Activated CD4-positive, CD25-positive, alpha-beta regulatory T cell treated with anti-CD3 and anti-CD28 coated beads, Interleukin-2, amount 50 U/mL, for 16 hours (primary cell): Measurements from ENCODE around the gene PPP2R3A.
"Not testable (repeated sequence)": the region's sequence is repeated elsewhere in the genome, so short reads cannot be mapped to it uniquely, and the experiment has no call there.

Experiments used
- DNase-seq: peaks from one replicate; pipeline ENCODE4 v3.0.0-alpha.2; 2020; ENCODE audit warnings: low read depth, low spot score

PPP2R3A gene

GRCh38 chr3:136023264-136023978 is 57.9 kb downstream of the PPP2R3A start:
- no peak for DNase-seq

- DNase-seq = no peak
These were observed 70.8 kb downstream of the PPP2R3A start for GRCh38 chr3:136036306-136036705.

- DNase-seq = no peak
These were observed 73.1 kb downstream of the PPP2R3A start for GRCh38 chr3:136038668-136039067.

GRCh38 chr3:136042608-136043221 is 77.2 kb downstream of the PPP2R3A start:
- no peak for DNase-seq

- DNase-seq = no peak
These were observed 79.6 kb downstream of the PPP2R3A start for GRCh38 chr3:136044980-136045745.

DNA sequence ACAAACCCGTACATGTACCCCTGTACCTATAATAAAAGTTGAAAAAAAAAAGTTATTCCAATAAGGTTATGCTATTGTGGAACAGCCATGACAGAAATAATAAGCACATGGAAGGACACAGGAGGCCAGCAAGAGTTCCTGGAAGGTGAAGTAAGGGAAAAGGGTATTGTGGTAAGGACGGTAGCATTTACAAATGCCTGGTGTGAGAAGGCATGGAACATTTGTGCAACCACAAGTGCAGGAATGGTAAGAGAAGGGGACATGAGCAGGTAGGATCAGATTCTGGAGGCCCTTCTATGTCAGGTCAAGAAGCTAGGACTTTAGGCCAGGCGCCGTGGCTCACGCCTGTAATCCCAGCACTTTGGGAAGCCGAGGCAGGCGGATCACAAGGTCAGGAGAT is 82.5 kb downstream of the PPP2R3A start:
- no peak for DNase-seq

DNA sequence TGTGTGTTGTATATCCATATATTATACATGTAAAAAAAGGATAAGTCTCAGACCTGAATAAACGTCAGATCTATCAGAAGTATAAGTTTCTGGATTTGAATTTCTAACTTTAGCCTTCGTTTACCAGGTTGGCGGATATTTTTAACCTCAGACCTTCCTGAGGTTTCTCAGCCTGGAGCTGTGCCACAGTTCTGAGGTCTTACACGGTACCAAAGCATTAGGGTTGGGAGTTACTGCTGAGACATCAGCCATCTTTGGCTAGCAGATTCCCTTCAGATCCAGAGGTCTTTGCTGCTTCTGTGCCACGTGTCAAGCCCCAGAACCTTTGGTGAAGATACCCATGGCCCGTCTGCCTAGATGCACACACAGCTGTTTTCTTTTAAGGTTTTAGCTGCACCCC is 84.7 kb downstream of the PPP2R3A start:
- no peak for DNase-seq

GRCh38 chr3:136055491-136055890 is 90.0 kb downstream of the PPP2R3A start:
- no peak for DNase-seq

- no peak for DNase-seq
These were observed 101.7 kb downstream of the PPP2R3A start for GRCh38 chr3:136067211-136067610.

- DNase-seq = no peak
These were observed 103.2 kb downstream of the PPP2R3A start for GRCh38 chr3:136068708-136069107.

DNA sequence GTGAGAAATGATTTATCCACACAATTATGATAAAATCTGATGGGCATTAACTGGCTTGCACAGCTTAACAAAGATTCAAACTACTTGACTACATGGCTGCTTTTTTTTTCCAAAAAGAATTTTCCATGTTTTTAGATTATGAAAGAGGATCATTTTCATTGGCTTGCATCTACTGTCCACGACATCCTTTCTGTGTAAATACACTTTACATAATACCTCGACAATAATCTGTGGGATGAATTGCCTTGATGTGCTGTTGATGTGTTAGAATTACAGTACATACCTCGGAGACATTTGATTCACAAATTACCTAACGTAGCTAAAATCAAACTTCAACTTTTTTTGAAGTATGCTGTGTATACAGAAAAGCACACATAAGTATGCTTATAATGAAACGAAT is 104.4 kb downstream of the PPP2R3A start:
- no peak for DNase-seq

DNA sequence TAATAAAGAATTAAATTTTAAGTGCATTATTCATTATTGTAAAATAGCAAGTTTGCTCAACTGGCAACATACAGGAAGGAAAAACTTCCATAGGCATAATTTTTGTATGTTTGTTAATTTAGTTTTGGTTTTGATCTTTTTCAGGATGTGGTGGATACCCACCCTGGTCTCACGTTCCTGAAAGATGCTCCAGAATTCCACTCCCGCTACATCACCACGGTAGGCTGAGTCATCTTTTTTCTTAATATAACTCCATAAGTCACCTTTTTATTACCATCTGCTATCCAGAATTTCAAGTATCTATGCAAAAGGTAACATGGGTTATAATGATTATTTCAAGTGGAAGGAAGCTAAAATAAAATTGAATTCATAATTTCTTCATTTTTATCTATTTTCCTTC is 104.8 kb downstream of the PPP2R3A start:
- DNase-seq = no peak

DNA sequence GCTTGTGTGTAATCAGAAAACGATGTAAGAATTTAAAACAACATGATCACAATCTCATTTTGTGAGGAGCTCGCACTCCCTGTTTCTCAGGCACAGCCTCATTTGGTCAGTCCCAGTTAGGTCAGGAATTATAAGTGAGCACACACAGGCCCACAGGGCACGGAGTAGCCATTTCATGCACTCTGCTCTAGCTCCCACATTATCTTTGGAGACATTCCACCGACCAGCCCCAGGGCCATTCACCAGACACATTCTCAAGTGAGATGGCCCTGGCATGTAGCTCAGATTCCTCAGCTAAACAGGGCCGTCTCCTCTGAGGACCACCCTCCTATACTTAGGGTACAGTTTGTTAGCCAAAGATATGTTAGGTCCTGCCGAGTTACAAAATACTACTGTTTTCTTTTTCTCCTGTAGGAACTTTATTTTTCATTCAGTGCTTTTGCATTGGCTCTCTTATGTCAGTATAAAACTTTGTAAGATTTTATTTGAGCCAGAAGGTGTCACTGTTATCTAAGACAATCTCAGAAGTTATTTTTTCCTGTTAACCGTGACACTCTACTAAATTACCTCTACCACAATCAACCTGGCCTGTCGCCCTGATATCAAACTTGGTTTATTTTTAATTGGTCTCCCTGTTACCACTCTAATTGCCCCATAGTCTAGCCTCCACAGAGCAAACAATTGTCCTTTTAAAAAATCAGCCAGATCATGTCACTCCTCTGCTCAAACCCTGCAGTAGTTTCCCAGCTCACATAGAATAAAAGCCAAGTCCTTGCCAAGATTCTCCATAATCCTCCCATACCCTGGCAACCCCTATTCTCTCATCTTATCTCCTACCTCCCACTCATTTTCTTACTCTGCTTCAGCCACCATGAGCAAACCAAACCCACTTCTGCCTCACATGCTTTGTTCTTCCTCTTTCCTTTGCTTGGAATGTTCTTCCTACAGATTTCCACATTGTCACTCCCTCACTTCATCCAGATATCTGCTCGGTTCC is 105.7 kb downstream of the PPP2R3A start:
- no peak for DNase-seq

- DNase-seq = no peak
These were observed 109.1 kb downstream of the PPP2R3A start for GRCh38 chr3:136074546-136075170.

GRCh38 chr3:136075218-136075808 is 109.8 kb downstream of the PPP2R3A start:
- DNase-seq = peak; percentile 43

DNA sequence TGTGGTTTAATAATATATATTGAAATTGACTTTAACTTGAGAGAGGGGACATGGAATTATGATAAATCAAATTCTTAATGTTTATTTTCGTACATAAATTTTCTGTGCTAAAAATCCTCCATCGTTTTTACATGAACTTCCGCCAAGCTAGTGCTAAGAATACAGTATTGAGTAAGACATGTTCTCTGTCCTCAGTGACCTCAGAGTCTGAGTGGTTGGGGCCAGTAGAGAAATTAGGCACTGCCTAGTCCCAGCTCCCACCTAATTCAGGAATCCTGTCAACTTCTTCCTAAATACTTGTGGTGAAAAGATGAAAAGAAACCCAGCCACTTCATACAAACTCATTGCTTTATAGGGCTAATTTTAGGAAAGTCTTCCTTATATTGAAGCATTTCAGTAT is 110.3 kb downstream of the PPP2R3A start:
- DNase-seq = no peak

DNA sequence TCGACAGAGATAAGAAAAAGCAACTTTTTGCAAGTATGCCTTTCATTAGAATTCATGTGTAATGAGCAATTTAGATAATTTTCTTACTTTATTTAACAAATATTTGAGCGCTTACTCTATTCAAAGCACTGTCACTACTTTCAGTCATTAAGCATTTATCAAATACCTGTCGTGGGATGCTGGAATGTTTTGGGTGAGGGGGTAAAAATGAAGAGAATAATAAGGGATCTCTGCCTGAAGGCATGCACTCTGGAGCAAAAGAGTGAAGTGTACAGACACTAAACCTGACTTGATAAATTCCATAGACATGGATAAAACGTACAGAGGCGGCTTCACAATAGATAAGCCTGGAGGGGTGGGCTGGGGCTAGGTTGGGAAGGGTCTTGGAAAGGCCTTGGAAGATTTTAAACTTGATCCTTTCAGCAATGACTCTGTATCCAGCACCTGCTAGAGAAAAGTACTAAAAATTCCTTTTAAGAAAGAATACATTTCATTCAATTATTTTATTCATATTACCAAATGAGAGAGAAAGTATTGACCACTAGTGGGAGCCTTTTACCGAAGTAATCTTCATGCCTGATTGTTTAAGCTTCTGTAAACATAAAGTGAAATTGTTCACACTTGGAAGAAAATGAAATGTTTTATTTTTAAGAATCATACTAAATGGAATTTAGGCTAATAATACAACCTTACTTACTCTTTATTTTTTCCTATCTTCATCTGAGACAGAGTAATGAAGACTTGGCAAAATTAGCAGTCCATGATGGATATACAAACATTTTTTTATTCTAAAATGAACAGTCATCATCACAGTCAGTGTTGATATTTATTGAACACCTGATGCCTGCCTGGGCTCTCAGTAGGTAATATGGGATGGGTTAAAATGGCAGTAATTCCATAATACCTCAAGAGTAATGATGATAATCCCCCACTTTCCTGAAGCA is 113.2 kb downstream of the PPP2R3A start:
- no peak for DNase-seq

GRCh38 chr3:136083641-136084382 is 118.3 kb downstream of the PPP2R3A start:
- not testable (repeated sequence) for DNase-seq

GRCh38 chr3:136085067-136085466 is 119.5 kb downstream of the PPP2R3A start:
- not testable (repeated sequence) for DNase-seq
